ENCODE data around the gene WNT9B. TPM values are rescaled to one million over a fixed set of nuclear protein-coding genes. Genes with fewer than 3 reads are reported as not detected.

Gene WNT9B
- total RNA-seq, 1 donor: 0.36 TPM

DNA sequence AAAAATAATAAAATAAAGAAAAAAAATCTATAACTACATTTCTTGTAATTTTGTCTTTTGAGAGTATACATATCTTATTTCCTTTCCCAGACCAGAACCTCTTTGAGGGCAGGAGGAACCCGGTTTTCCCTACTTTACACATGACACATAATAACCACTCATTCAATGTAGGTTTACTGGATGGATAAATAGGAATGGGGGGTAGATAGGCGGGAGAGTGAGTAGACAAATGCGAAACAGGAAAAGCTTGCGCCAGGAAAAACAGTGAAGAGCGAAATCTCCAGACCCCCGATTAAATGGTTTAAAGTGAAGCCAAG lies 71.1 kb downstream of the WNT9B start:
- peak overlapping the region; percentile 93 for H3K27ac ChIP-seq (ENCODE audit: low read depth, low read length)
- peaks cover 10% of the 10 kb centered on the region for H3K4me1 ChIP-seq (ENCODE audit: insufficient read depth, low read length)
- TF ChIP-seq CTCF (IDR thresholded peaks at IDR 0.05; ENCODE audit: extremely low read depth, low read depth, low read length): no peak
- H3K9me3 ChIP-seq (ENCODE audit: low read depth, low read length): no peaks in the 10 kb centered on the region
- H3K4me3 ChIP-seq (ENCODE audit: insufficient read depth, low read length): peak overlapping the region; percentile 99
- peak overlapping the region; percentile 90 for H2AFZ ChIP-seq (ENCODE audit: low read length)
- peaks cover 47% of the 10 kb centered on the region for H3K79me2 ChIP-seq (ENCODE audit: insufficient read depth, low read length)
- H4K20me1 ChIP-seq (ENCODE audit: insufficient read depth, low read length): peaks cover 38% of the 10 kb centered on the region
- H3K36me3 ChIP-seq (ENCODE audit: insufficient read depth, low read length): peaks cover 8% of the 10 kb centered on the region
- H3K4me2 ChIP-seq (ENCODE audit: insufficient read depth, low read length): peak overlapping the region; percentile 87
- DNase-seq (ENCODE audit: insufficient read length, low spot score, missing footprints): no peak
- H3K27me3 ChIP-seq (ENCODE audit: insufficient read depth, low read length): no peaks in the 10 kb centered on the region

- no peak for TF ChIP-seq CTCF (IDR thresholded peaks at IDR 0.05; ENCODE audit: extremely low read depth, low read depth, low read length)
These were observed 71.6 kb downstream of the WNT9B start, which contains the start of gene GOSR2 for GRCh38 chr17:46922804-46923635. Gene GOSR2 (plus strand): TSS chr17:46923160. CDS start chr17:46923193, 33 bp downstream.

DNA sequence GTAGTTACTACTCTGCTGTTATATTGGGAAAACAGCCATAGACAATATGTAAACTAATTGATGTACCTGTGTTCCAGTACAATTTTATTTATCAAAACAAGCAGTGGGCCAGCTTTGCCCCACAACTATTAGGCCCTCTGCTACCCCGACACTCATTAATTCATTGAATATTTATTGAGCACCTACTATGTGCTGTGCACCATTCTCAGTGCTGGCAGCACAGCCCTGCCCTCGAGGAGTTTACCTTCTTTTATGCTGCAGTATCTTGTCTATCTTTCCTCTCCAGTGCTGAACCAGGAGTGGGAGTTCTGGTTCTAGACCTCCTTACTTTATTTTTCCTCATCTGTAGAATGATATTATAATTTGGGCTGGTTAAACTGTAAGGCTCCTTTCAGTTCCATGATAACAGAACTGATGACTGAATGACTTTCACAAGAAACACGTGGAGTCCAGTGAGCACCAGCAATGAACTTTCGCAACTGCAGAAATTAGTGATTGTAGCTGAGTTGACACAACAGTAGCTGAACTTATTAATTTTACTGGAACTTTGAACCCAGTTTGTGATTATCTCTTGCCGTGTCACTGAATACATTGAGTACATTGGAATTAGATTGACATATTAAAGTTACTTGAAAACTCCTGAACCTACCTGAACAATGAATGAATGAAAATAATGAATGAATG lies 73.9 kb downstream of the WNT9B start:
- peaks cover 67% of the 10 kb centered on the region for H4K20me1 ChIP-seq (ENCODE audit: insufficient read depth, low read length)
- no peak overlapping the region for H3K27ac ChIP-seq (ENCODE audit: low read depth, low read length)
- no peak overlapping the region for H2AFZ ChIP-seq (ENCODE audit: low read length)
- H3K79me2 ChIP-seq (ENCODE audit: insufficient read depth, low read length): peaks cover 75% of the 10 kb centered on the region
- H3K9me3 ChIP-seq (ENCODE audit: low read depth, low read length): no peaks in the 10 kb centered on the region
- H3K4me3 ChIP-seq (ENCODE audit: insufficient read depth, low read length): no peak overlapping the region
- peaks cover 15% of the 10 kb centered on the region for H3K4me1 ChIP-seq (ENCODE audit: insufficient read depth, low read length)
- H3K27me3 ChIP-seq (ENCODE audit: insufficient read depth, low read length): no peaks in the 10 kb centered on the region
- peaks cover 24% of the 10 kb centered on the region for H3K36me3 ChIP-seq (ENCODE audit: insufficient read depth, low read length)
- DNase-seq (ENCODE audit: insufficient read length, low spot score, missing footprints): no peak
- H3K4me2 ChIP-seq (ENCODE audit: insufficient read depth, low read length): peak overlapping the region; percentile 10
- no peak for TF ChIP-seq CTCF (IDR thresholded peaks at IDR 0.05; ENCODE audit: extremely low read depth, low read depth, low read length)

More at GRCh38 chr17:46922804-46923635, 71.6 kb downstream of the WNT9B start, which contains the start of gene GOSR2:
- peaks cover 8% of the 10 kb centered on the region for H3K36me3 ChIP-seq (ENCODE audit: insufficient read depth, low read length)
- H4K20me1 ChIP-seq (ENCODE audit: insufficient read depth, low read length): peaks cover 44% of the 10 kb centered on the region
- peaks cover 53% of the 10 kb centered on the region for H3K79me2 ChIP-seq (ENCODE audit: insufficient read depth, low read length)
- H3K4me2 ChIP-seq (ENCODE audit: insufficient read depth, low read length): peak within 1 kb of the TSS; percentile 87
- H2AFZ ChIP-seq (ENCODE audit: low read length): peak within 1 kb of the TSS; percentile 90
- peaks cover 10% of the 10 kb centered on the region for H3K4me1 ChIP-seq (ENCODE audit: insufficient read depth, low read length)
- no peaks in the 10 kb centered on the region for H3K27me3 ChIP-seq (ENCODE audit: insufficient read depth, low read length)
- peak within 1 kb of the TSS; percentile 99 for H3K4me3 ChIP-seq (ENCODE audit: insufficient read depth, low read length)
- DNase-seq (ENCODE audit: insufficient read length, low spot score, missing footprints): peak; percentile 95
- peak within 1 kb of the TSS; percentile 93 for H3K27ac ChIP-seq (ENCODE audit: low read depth, low read length)
- H3K9me3 ChIP-seq (ENCODE audit: low read depth, low read length): no peaks in the 10 kb centered on the region

All from osteoblast (primary cell).